Uterus (tissue), 4 donors: Measurements from ENCODE around the gene SLC38A2. TPM values are rescaled to one million over a fixed set of nuclear protein-coding genes. Genes with fewer than 3 reads are reported as not detected.

Experiments used
- DNase-seq, 2 donors: peaks; one replicate each; pipeline ENCODE4 v3.0.0-alpha.2; 2019 to 2020
- H3K27ac ChIP-seq, 2 donors: fragments of 200-600 bp; sonication (generic); 1 replicate in 1 of 2; 2 replicates in 1 of 2; pipeline ENCODE4 v1.5.1; 2016 to 2018
- H3K27me3 ChIP-seq, 2 donors: fragments of 200-600 bp; sonication (generic); one replicate each; pipeline ENCODE4 v1.5.1; 2018 to 2019; ENCODE audit warnings: control low read depth in 1 of 2
- H3K36me3 ChIP-seq, 2 donors: fragments of 200-600 bp; sonication (generic); one replicate each; pipeline ENCODE4 v1.5.1; 2019; ENCODE audit warnings: control low read depth in 1 of 2
- H3K4me1 ChIP-seq, 2 donors: fragments of 200-600 bp; sonication (generic); one replicate each; pipeline ENCODE4 v1.5.1; 2018 to 2019; ENCODE audit warnings: control low read depth in 1 of 2
- H3K4me3 ChIP-seq, 2 donors: fragments of 200-600 bp; sonication (generic); 1 replicate in 1 of 2; 2 replicates in 1 of 2; pipeline ENCODE4 v1.5.1; 2018 to 2019; ENCODE audit warnings: mild to moderate bottlenecking in 1 of 2
- H3K9me3 ChIP-seq, 2 donors: fragments of 200-600 bp; sonication (generic); one replicate each; pipeline ENCODE4 v1.5.1; 2019; ENCODE audit warnings: control low read depth in 1 of 2
- POLR2A ChIP-seq, 2 donors: fragments of 450-650 bp; IDR thresholded peaks; one replicate each; pipeline ENCODE4 v1.6.1; 2016; ENCODE audit warnings: antibody characterized with exemption in 2 of 2, mild to moderate bottlenecking in 1 of 2, moderate library complexity in 1 of 2
- intact Hi-C: fragments of 100-400 bp; cut with DNase I; formaldehyde crosslinking; loops from one replicate; pipeline ENCODE4 v1.15.1; 2023; ENCODE audit warnings: low total_unique reads
- total RNA-seq, 4 donors: library from RNA; depleted of rRNA in 3 of 4; stranded (reverse); fragments of >200 nt in 3 of 4; gene quantifications; one replicate each; pipeline versions ENCODE4 v1.1.0 to v1.2.4, GENCODE V29; 2014 to 2023
- TF ChIP-seq, protein P1 (sequence below), 4 experiments: fragments of 200-600 bp in 2 of 4; fragments of 450-650 bp in 2 of 4; sonication (generic) in 2 of 4; IDR thresholded peaks; one replicate each; pipeline ENCODE4 v1.5.1; 2016 to 2019; ENCODE audit warnings: antibody characterized with exemption in 4 of 4, mild to moderate bottlenecking in 2 of 4, moderate library complexity in 1 of 4
- donor health status: DM: yes; HTN: yes; CAD: no.

SLC38A2 gene
- total RNA-seq, 4 donors from 2014 or later, result 234 to 487 (median 372) TPM

DNA sequence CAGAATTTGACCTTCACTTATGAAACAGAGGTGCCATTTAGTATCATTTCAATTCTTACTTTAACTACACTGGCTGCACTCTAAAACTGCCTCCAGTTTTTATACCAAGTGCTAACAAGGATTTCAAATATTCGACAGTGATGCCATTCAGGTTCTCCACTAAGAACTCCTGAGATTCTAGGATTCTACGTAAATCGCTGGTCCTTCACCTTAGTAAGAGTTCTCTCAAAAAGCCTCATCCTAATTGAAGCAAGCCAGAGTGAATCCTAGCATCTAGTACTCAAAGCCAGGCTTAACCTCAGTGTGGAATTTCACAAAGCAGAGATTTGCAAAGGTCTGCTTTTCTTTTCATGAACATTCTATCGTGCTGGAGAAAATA, 3.5 kb downstream of the SLC38A2 start:
- Histone ChIP-seq H3K27me3 (no peaks in the 10 kb centered on the region), H3K4me3 (peak overlapping the region; percentile 91 to 92), H3K27ac (peak overlapping the region; percentile 42 to 100), H3K4me1 (peaks cover 14% of the 10 kb centered on the region in 2 donors), H3K9me3 (no peaks in the 10 kb centered on the region), H3K36me3 (no peaks in the 10 kb centered on the region)
- TF ChIP-seq POLR2A (IDR thresholded peaks at IDR 0.05), result no peak
- TF ChIP-seq, protein P1, sequence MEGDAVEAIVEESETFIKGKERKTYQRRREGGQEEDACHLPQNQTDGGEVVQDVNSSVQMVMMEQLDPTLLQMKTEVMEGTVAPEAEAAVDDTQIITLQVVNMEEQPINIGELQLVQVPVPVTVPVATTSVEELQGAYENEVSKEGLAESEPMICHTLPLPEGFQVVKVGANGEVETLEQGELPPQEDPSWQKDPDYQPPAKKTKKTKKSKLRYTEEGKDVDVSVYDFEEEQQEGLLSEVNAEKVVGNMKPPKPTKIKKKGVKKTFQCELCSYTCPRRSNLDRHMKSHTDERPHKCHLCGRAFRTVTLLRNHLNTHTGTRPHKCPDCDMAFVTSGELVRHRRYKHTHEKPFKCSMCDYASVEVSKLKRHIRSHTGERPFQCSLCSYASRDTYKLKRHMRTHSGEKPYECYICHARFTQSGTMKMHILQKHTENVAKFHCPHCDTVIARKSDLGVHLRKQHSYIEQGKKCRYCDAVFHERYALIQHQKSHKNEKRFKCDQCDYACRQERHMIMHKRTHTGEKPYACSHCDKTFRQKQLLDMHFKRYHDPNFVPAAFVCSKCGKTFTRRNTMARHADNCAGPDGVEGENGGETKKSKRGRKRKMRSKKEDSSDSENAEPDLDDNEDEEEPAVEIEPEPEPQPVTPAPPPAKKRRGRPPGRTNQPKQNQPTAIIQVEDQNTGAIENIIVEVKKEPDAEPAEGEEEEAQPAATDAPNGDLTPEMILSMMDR (IDR thresholded peaks at IDR 0.05), result no peak
- DNase-seq, result no peak
- intact Hi-C loops, result no loop called here

DNA sequence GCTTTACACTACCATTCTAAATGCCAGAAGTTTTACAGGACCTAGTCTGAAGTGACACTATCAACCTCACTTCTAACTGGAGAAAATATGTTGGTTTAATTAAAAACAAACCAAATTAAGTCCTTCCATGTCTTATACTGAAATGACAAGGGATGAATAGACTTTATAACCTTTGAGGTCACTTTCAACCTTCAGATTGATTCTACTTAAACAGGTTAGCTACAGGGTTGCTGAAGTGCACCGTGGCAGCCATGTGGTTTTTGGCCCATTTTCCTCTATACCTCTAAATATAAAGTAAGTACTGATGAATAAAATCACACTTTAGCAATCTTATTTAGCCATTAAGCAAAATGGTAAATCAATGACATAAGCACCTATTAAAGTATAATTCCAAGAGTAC, 3.9 kb downstream of the SLC38A2 start:
- no peak for DNase-seq
- no peaks in the 10 kb centered on the region for H3K36me3 ChIP-seq
- intact Hi-C loops, result no loop called here
- H3K4me3 ChIP-seq, result peak overlapping the region; percentile 91 to 92
- H3K4me1 ChIP-seq, result peaks cover 11 to 16% of the 10 kb centered on the region in 2 donors
- H3K27ac ChIP-seq, result peak overlapping the region; percentile 42 to 100
- no peaks in the 10 kb centered on the region for H3K9me3 ChIP-seq
- H3K27me3 ChIP-seq, result no peaks in the 10 kb centered on the region
- no peak for TF ChIP-seq POLR2A (IDR thresholded peaks at IDR 0.05)
- TF ChIP-seq, protein P1 (IDR thresholded peaks at IDR 0.05), result no peak

DNA sequence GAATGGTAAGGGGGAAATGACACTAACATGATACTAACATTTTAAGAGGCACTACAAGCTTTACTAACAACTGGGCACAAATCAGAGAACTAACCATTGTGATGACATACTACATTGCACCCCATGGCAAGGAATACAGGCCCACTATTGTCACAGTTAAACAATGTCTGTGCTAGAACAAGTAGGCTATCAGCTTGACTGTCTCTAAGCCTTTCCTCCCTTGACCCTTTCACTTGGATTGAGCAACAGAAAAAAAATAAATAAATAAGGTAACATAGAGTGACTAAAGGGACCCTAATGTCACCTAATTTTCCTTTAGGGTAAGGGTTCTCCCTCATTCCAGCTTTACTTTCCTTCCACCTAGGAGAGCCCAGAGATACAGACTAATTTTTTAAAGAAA, 4.4 kb downstream of the SLC38A2 start:
- Histone ChIP-seq H3K4me1 (peaks cover 11 to 21% of the 10 kb centered on the region in 2 donors), H3K4me3 (peak overlapping the region; percentile 91 to 92), H3K9me3 (no peaks in the 10 kb centered on the region), H3K27me3 (no peaks in the 10 kb centered on the region), H3K36me3 (no peaks in the 10 kb centered on the region), H3K27ac (peak overlapping the region; percentile 23 to 100)
- no peak for TF ChIP-seq POLR2A (IDR thresholded peaks at IDR 0.05)
- TF ChIP-seq, protein P1 (IDR thresholded peaks at IDR 0.05), result no peak
- DNase-seq, result no peak
- intact Hi-C loops, result no loop called here

DNA sequence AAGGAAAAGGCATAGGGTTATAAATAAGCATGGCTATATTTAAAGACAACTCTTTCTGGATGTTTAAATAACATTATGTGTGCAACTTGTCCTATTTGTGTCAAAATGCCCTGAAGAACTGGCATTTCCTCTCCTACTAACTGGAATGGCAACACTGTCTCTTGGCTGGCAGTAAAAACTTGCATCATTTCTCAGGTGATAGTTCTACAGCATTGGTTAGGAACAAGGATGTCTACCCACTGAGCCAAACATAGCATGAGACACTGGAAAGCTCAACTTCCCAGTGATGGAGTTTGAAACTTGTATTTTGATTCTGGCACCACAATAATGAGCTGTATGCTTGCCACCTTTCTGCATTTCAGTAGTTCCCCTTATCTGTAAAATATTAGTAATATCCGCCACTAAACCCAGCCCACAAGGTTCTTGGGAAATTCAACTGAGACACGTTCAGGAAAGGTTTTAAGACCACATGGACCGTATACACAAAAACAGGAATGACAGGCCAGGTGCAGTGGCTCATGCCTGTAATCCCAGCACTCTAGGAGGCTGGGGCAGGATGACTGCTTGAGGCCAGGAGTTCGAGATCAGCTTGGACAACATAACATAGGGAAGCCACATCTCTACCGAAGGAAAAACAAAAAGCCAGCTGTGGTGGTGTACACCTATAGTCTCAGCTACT, 5.1 kb downstream of the SLC38A2 start:
- intact Hi-C loops, result no loop called here

DNA sequence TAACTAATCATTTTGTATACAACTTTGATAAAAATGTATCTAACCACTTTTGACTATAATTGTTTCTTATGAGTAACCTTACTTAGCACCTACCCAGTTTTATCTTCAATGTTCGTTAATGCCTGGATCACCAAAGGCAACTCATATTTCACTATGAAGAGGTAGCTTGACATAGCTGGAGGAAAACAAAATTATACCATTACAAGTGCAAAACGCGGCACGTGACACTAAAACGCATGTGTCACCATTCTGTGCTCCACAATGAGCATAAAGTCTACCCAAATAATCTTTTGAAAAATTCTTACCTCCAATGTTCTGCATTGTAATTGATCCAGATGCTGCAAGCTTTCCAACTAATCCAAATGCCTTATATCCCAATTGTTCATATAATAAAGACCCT, 5.8 kb downstream of the SLC38A2 start:
- Histone ChIP-seq H3K36me3 (no peaks in the 10 kb centered on the region), H3K27me3 (no peaks in the 10 kb centered on the region), H3K27ac (peak overlapping the region in 1 of 2 donors; percentile 100), H3K4me1 (peaks cover 11 to 22% of the 10 kb centered on the region in 2 donors), H3K9me3 (no peaks in the 10 kb centered on the region), H3K4me3 (peak overlapping the region; percentile 91 to 92)
- DNase-seq, result no peak
- intact Hi-C loops, result no loop called here
- TF ChIP-seq, protein P1 (IDR thresholded peaks at IDR 0.05), result no peak
- TF ChIP-seq POLR2A (IDR thresholded peaks at IDR 0.05), result no peak

More for the DNA sequence above, 5.1 kb downstream of the SLC38A2 start:
- TF ChIP-seq, protein P1 (IDR thresholded peaks at IDR 0.05), result no peak
- TF ChIP-seq POLR2A (IDR thresholded peaks at IDR 0.05), result no peak
- Histone ChIP-seq H3K27ac (peak overlapping the region; percentile 23 to 100), H3K4me3 (peak overlapping the region; percentile 91 to 92), H3K9me3 (no peaks in the 10 kb centered on the region), H3K27me3 (no peaks in the 10 kb centered on the region), H3K4me1 (peaks cover 11 to 22% of the 10 kb centered on the region in 2 donors), H3K36me3 (no peaks in the 10 kb centered on the region)
- no peak for DNase-seq
